GM19035 (cell line): ENCODE measurements around the gene COL1A2.

Source experiments
- ATAC-seq: cut with Tn5 transposase; IDR thresholded peaks from one replicate; pipeline ENCODE4 v1.9.1; 2021; ENCODE audit not compliant: unreplicated experiment

The COL1A2 gene

GRCh38 chr7:94409200-94409948 is 14.7 kb downstream of the COL1A2 start:
- ATAC-seq, result no peak

- no peak for ATAC-seq
Measured at GRCh38 chr7:94410413-94411187, 15.9 kb downstream of the COL1A2 start.

- no peak for ATAC-seq
Measured at GRCh38 chr7:94411188-94411466, 16.4 kb downstream of the COL1A2 start.

GRCh38 chr7:94412762-94413322 is 18.1 kb downstream of the COL1A2 start:
- no peak for ATAC-seq

GRCh38 chr7:94414481-94414880 is 19.8 kb downstream of the COL1A2 start:
- ATAC-seq, result no peak

- ATAC-seq, result no peak
Measured at GRCh38 chr7:94414980-94415379, 20.3 kb downstream of the COL1A2 start.

- ATAC-seq, result no peak
Measured at GRCh38 chr7:94417306-94417705, 22.6 kb downstream of the COL1A2 start.

GRCh38 chr7:94417901-94418300 is 23.2 kb downstream of the COL1A2 start:
- ATAC-seq, result no peak

GRCh38 chr7:94418851-94419250 is 24.2 kb downstream of the COL1A2 start:
- no peak for ATAC-seq

GRCh38 chr7:94420328-94420727 is 25.6 kb downstream of the COL1A2 start:
- ATAC-seq, result no peak

GRCh38 chr7:94421681-94422080 is 27.0 kb downstream of the COL1A2 start:
- no peak for ATAC-seq

- ATAC-seq, result no peak
Measured at GRCh38 chr7:94422136-94422535, 27.4 kb downstream of the COL1A2 start.

GRCh38 chr7:94422827-94423460 is 28.2 kb downstream of the COL1A2 start:
- ATAC-seq, result no peak

- ATAC-seq, result no peak
Measured at GRCh38 chr7:94423863-94424735, 29.4 kb downstream of the COL1A2 start.

GRCh38 chr7:94425546-94425945 is 30.9 kb downstream of the COL1A2 start:
- ATAC-seq, result no peak

- no peak for ATAC-seq
Measured at GRCh38 chr7:94426980-94427875, 32.5 kb downstream of the COL1A2 start.

- ATAC-seq, result no peak
Measured at GRCh38 chr7:94429153-94429552, 34.5 kb downstream of the COL1A2 start.

- no peak for ATAC-seq
Measured at GRCh38 chr7:94431176-94431575, 36.5 kb downstream of the COL1A2 start.

GRCh38 chr7:94431619-94432280 is 37.1 kb downstream of the COL1A2 start:
- no peak for ATAC-seq
